HG03025 (cell line): Measurements from ENCODE around the gene BEGAIN.

Experiments used
- ATAC-seq: cut with Tn5 transposase; IDR thresholded peaks from one replicate; pipeline ENCODE4 v1.9.1; 2021; ENCODE audit warnings: mild to moderate bottlenecking, moderate library complexity; ENCODE audit not compliant: unreplicated experiment, low FRiP score

The BEGAIN gene

DNA sequence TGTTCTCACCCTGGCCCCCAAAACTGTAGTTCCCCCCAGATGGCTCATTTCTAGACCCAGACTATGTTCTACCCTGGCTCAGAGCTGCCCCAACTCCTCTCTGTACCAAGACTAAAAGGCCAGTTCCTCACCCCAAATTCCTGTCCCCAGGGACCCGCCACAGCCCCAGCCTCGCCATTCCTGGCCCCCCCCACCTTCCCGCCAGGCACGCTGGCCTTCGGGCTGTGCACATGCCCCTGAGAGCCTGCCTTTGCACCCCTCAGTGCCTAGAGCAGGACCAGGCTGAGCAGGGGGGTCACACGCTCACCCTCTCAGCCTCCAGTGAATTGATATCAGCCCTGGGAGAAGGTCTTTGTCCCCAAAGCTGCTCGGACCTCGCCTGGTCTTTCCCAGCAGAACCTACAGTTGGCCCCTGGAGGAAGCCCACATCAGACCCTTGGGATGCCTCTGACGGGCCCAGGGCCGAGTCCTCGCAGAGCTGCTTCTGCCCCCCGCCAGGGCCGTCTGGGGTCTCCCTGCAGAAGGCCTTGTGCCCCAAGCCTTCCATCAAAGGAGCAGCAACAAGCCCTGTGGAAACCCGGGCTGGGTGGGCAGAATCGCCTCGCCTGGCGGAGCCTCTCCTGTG, 32.4 kb downstream of the BEGAIN start:
- no peak for ATAC-seq

DNA sequence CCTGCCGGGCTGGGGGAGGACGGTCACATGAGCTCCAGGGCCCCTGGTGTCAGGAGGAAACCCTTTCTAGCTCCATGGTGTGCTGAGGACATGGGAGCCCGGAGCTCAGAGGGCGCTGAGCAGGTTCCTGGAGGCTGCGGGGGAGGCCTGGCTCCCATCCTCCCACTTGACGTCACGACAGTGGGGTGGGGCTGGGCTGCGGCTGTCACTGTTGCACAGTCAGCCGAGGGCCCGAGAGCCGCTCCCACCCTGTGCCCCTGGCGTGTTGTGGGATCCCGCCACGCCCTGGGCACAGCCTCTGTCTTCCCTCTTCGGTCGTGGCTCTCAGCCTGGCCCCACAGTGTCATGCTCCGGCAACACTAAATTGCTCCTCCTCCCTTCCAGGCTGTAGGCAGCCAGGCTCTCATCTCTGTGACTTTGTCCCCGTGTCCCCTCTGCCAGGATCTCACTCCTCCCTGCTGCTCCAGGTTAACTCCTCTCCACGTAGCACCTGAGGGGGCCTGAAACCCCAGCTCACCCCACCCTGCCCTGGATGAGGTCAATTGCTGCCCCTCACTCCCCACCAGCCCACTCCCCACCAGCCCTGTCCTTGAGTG, 33.0 kb downstream of the BEGAIN start:
- no peak for ATAC-seq

GRCh38 chr14:100553471-100553870, 33.7 kb downstream of the BEGAIN start:
- ATAC-seq, result no peak

DNA sequence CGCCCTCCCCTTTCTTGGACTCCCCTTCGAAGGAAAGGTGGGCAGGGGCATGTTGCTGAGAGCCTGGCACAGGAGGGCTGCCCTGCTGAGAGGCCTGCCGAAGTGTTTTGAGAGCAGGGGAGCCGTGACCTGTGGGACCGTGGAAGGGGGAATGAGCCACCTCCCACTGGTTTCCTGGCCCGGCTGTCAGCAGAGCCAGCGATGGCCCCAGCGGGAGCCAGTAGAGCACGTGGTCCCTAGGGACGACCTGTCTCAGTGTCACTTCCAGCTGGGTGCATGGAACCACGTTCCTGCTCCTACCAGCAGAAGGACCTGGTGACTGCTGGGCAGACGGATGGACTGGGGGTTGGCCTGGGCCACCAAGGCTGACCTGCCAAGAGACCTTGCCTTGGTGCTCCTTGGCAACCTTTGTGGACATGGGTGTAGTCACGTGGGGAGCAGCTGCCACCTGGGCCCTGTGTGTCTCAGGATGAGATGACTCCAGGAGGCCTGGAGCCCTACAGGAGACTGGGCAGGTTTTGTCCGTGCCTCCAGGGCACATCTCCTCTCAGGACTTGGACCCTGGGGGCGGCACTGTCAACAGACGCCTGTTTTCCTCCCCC, 34.6 kb downstream of the BEGAIN start:
- ATAC-seq, result no peak

DNA sequence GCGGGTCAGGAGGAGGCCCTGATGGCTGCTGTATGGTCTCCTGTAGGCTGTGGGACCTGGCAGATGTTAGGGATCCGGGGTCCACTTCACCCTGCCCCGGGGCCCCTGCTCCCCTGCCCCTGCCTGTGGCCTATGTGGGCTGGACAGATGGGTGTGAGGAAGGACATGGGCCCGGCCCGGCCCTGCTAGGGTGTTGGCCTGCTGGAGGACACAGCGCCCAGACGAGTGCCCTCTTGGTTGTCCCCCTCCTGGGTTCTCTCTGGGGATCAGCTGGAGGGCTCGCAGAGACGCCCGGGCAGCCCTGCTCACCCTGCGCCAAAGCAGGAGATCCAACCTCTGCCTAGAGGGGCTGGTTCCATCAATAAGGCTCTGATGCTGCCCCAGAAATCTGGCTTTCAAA, 36.2 kb downstream of the BEGAIN start:
- ATAC-seq, result no peak

GRCh38 chr14:100549834-100550625, 37.2 kb downstream of the BEGAIN start:
- no peak for ATAC-seq

DNA sequence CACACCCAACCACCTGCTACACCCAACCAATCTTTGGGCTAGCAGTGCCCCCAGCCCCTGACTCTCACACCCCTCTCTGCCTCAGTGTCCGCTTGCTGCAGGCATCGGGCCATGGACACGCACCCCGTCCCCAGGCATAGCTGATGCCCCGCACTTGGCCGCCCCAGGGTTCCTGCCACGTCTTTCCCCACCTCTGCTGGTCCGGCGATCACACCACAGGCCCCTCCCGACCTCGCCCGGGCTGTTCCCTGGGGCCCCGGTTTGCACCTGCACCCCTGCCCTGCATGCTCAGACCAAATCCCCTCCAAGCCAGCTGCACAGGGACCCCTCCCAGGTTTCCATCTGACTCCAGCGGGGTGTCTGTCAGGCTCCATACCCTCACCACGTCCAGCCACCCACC, 38.3 kb downstream of the BEGAIN start:
- ATAC-seq, result no peak

GRCh38 chr14:100548295-100548655, 38.9 kb downstream of the BEGAIN start:
- ATAC-seq, result no peak

- ATAC-seq, result no peak
These were observed 39.5 kb downstream of the BEGAIN start for GRCh38 chr14:100547633-100548294.

DNA sequence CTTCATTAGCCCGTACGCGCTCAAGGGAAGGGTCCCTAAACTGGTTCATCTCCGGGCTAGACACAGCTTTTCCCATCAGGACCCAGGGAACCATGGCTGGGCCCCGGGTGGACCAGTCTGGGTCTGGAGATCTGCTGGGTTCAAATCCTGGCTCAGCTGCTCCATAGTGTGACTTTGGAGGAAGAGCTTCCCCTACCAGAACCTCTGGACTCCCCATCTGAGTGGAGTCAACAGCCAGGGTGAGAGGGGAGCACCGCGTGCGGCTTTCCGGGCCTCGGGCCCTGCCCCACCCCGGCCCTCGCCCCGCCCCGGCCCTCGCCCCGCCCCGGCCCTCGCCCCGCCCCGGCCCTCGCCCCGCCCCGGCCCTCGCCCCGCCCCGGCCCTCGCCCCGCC, 41.2 kb downstream of the BEGAIN start:
- no peak for ATAC-seq

DNA sequence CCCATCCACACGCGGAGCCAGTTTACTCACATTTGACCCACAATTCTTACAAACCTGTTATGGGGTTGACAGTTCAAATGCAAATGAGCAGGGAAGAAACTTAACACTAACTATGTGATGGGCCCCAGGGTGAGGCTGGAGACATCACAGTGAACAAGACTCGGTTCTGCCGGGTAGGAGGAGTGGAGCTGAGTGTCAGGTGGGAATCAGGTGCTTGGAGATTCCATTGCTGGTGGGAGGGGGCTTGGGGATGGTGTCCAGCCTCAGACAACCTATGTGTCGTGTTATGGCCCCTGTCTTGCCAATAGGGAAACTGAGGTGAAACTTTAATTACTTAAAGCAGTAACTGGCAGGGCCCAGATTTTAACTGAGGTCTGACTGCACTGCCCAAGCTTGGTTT, 41.9 kb downstream of the BEGAIN start:
- ATAC-seq, result no peak

DNA sequence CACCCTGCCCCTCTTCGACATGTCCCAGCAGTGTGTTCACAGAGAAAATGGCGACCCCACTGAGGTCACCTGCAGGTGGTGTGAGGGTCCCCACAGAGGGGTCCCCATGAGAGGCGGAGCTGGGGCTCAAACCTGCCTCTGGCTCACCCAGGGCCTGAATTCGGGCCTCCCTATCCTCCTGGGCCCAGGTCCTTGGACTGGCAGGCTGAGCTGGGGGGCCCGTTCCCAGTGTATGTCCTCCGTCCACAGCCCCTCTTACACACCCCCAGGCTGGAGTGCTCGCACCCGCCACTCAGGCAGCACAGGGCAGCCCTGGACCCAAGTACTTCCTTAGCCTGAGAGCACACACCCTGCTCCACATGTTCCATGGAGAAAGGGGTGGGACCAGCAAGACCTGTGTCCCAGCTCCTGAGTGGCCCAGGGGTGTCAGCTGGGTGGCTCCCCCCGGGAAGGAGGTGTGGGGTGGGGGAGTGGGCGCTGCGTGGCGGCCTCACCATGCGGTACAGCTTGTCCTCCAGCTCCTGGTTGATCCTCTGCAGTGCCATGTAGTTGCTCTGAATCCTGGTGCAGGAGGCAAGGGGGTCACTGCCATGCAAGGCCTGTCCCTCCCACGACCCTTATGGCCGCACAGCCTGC, 42.6 kb downstream of the BEGAIN start:
- no peak for ATAC-seq

DNA sequence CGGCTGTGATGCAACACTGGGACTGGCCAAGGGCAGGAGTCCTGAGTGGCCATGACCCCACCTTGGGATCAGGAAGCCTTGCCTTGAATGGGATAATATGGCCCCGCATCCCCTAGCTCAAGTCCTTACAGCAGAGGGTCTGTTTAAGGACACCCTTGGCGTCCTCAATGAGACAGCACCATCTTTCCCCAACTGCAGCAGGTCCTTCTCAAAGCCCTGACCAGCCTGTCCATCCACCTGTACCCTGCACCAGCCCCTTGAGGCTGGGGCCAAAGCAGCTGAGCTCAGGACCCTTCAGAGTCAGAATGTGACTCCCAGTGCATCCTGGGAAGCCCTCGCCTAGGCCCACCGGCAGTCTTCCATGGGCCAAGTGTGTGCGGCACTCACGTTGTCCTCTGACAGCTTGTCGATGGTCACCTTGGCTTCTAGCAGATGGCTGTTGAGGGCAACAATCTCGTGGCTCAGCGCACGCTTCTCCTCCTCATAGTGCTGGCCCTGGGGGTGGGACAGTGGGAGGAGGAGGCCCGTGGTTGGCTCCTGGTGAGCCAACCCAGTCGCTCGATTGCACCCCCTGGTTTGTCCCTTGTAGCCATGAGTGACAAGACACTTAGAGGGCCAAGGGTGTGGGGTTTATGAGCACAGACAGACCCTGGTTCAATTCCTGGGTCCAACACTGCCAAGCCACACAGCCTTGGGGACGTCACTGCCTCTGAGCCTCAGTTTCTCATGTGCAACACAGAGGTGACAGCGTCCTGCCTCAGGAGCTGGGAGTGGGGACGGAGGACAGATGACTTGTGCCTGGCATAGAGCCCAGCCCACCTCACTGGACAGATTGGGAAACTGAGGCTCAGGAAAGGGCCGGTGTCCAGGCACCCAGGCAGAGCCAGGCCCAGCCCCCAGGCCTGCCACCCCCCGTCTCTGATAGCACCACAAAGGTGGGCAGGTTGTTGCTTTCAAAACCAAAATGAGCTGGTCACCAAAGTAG, 43.5 kb downstream of the BEGAIN start:
- ATAC-seq, result no peak

DNA sequence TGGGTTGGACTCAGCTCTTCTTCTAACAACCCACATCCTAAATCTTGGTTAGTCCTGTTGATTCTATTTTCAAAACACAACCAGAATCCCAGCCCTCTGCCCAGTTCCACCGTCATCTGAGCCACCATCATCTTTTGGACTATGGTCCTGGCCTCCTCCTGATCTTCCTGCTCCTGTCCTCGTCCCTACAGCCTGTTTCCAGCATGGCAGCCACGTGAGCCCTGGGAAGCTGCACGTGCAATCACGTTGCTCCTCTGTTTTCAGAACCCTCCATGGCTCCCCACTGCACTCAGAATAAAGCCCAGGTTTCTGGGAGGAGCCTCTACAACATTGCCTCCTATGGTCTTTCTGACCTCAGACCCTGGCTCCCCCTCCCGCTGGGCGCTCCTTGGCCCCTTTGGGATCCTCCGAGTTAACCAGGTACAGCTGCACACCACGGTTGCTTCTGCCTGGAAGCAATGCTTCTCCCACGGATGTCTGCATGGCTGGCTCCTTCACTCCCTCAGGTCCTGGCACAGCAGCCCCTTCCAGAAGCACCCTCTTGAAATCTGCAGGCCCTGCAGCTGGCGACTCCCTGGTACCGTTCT, 44.5 kb downstream of the BEGAIN start:
- no peak for ATAC-seq

DNA sequence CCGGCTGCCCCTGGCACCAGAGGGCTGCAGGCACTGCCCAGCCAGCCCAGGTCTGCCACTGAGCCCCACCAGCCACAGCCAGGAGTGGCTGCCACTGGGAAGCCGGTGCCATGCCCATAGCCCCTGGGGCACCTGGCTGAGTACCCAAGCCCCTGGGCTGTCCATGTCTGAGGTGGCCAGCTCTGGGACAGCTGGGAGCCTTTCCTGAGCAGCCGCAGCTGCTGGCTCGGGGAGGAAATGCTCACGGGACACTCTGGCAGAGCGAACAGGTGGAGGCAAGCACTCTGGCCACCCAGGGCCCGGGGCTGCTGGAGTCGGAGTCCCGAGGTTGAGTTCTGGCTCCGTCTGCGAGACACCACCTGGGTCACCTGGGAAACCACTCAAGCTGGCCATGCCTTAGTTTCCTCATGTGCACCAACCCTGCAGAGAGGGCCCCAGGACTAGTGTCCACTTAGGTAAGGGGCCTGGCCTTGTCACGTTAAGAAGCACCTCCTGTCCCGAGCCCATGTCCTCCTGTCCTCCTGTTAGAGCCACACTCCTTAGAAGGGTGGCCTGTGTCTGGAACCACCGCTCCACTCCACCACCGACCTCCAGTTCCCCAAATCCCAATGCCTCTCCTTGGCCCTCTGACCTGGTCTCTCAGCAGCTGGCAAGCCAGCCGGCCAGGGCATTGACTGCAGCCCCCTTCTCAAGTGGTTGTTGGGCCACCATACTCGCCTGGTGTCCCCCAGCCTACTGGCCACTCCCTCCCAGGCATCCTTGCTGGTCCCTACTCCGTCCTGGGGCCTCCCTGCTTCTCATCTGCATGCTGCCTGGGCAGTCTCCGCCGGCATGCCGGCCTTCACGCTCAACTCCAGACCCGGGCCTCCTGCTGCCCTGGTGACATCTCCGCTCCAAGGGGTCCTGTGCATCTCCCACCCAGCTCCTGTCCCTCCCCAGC, 45.3 kb downstream of the BEGAIN start:
- ATAC-seq, result no peak

GRCh38 chr14:100540926-100541620, 46.1 kb downstream of the BEGAIN start:
- no peak for ATAC-seq

GRCh38 chr14:100540141-100540925, 46.9 kb downstream of the BEGAIN start:
- no peak for ATAC-seq
